Measurements from ENCODE around the gene IL36B. TPM values are rescaled to one million over a fixed set of nuclear protein-coding genes. Genes with fewer than 3 reads are reported as not detected.

The IL36B gene
- total RNA-seq, 6 experiments from 2014 or later = not detected

DNA sequence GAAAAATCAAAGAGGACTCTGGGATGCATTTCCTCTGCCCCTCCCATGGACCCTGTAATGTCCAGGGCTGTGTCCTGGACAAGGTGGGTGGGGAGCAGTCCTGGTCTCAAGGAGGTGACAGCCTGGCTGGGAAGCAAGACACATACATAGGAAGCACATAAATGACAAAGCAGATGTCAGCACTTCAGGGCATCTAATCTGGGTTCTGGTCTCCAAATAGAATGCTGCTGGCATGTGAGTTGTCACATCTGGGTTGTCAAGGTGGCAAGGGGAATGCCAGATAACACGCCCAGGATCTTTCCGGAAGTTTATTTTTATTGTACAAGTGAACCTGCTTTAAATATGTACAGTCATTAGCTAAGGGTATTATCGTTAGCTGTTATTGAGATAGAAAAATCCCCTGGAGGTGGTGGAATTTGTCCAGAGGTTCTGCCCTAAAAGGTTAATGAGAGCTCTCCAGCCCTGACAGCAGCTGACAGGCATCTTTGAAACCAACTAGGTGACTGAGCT is 20.7 kb upstream of the IL36B start:
- Histone ChIP-seq H3K4me3 (no peak overlapping the region), H3K36me3 (no peaks in the 10 kb centered on the region), H3K4me1 (peaks cover 0 to under 1% (median 0%) of the 10 kb centered on the region in 4 donors), H3K27me3 (no peaks in the 10 kb centered on the region), H3K9me3 (no peaks in the 10 kb centered on the region), H3K27ac (no peak overlapping the region)
- ATAC-seq (no peak), DNase-seq (no peak)
- TF ChIP-seq, protein P1, sequence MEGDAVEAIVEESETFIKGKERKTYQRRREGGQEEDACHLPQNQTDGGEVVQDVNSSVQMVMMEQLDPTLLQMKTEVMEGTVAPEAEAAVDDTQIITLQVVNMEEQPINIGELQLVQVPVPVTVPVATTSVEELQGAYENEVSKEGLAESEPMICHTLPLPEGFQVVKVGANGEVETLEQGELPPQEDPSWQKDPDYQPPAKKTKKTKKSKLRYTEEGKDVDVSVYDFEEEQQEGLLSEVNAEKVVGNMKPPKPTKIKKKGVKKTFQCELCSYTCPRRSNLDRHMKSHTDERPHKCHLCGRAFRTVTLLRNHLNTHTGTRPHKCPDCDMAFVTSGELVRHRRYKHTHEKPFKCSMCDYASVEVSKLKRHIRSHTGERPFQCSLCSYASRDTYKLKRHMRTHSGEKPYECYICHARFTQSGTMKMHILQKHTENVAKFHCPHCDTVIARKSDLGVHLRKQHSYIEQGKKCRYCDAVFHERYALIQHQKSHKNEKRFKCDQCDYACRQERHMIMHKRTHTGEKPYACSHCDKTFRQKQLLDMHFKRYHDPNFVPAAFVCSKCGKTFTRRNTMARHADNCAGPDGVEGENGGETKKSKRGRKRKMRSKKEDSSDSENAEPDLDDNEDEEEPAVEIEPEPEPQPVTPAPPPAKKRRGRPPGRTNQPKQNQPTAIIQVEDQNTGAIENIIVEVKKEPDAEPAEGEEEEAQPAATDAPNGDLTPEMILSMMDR (IDR thresholded peaks at IDR 0.05) = no peak
- no peak for TF ChIP-seq POLR2A (IDR thresholded peaks at IDR 0.05)
- WGBS (ENCODE audit: insufficient coverage, low coverage, low lambda C conversion rate, missing lambda C conversion rate) = 56% methylated on average over 3 of the region's 3 CpGs
- intact Hi-C loops (cut with DNase I) = no loop called here

- Histone ChIP-seq H3K4me3 (no peak overlapping the region), H3K4me1 (no peaks in the 10 kb centered on the region), H3K27me3 (no peaks in the 10 kb centered on the region), H3K27ac (no peak overlapping the region), H3K9me3 (no peaks in the 10 kb centered on the region), H3K36me3 (no peaks in the 10 kb centered on the region)
- WGBS (ENCODE audit: insufficient coverage, low coverage, low lambda C conversion rate, missing lambda C conversion rate) = no CpG with 5 or more reads among the region's 4 CpGs
- DNase-seq = no peak
- ATAC-seq = no peak
- TF ChIP-seq POLR2A (IDR thresholded peaks at IDR 0.05) = no peak
- TF ChIP-seq, protein P1 (IDR thresholded peaks at IDR 0.05) = no peak
- intact Hi-C loops (cut with DNase I) = no loop called here
Measured at GRCh38 chr2:113072584-113072983, 19.9 kb upstream of the IL36B start.

GRCh38 chr2:113070606-113070975 is 17.9 kb upstream of the IL36B start:
- ATAC-seq (no peak), DNase-seq (no peak)
- Histone ChIP-seq H3K4me3 (no peak overlapping the region), H3K9me3 (no peaks in the 10 kb centered on the region), H3K4me1 (no peaks in the 10 kb centered on the region), H3K36me3 (no peaks in the 10 kb centered on the region), H3K27ac (no peak overlapping the region), H3K27me3 (no peaks in the 10 kb centered on the region)
- intact Hi-C loops (cut with DNase I) = no loop called here
- TF ChIP-seq, protein P1 (IDR thresholded peaks at IDR 0.05) = no peak
- TF ChIP-seq POLR2A (IDR thresholded peaks at IDR 0.05) = no peak
- WGBS (ENCODE audit: insufficient coverage, low coverage, low lambda C conversion rate, missing lambda C conversion rate) = 75% methylated on average over 1 of the region's 1 CpG

DNA sequence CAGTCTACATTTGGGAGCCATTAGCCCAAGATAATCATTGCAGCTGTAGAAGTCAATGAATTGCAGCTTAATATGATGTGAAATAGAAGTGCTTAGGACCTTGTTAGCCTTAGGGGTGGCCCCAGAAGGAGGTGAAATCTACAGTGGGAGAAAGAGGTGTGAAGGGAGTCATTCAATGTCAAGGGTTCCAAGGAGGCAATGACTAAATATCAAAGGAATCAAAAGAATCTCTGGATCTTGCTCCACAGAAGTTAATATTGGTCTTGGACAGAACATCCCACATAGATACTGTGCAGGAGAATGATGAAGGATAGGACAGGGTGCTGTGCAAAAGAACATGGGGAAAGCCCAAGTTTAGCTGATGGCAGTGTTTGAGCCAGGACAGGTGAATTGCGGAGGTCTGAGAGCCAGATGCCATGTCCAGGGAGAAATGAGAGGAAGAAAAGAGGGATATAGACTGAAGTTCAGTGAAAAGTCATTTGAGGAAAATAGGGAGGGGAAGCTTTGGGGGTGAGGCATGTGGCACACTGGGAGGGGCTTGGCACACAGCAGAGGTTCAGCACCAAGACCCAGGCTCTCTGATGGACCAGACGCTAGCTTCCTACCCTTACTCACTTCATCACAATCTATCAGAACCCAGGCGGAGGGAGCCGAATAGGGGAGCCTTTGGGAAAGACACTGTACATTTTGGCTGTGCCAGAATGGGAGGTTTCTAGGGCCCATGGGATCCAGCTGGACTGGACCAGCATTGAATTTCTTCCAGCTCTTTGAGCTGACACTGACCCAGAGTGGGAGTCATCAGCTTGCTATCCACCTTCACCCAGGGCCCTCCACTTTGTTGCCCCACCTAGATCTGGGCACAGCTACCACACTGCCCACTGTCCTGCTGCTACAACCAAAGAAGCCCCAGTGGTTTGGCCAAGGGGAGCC is 17.3 kb upstream of the IL36B start:
- 100% methylated on average over 3 of the region's 4 CpGs for WGBS (ENCODE audit: insufficient coverage, low coverage, low lambda C conversion rate, missing lambda C conversion rate)

More for the DNA sequence above, 17.3 kb upstream of the IL36B start:
- Histone ChIP-seq H3K27me3 (no peaks in the 10 kb centered on the region), H3K9me3 (no peaks in the 10 kb centered on the region), H3K36me3 (no peaks in the 10 kb centered on the region), H3K4me1 (no peaks in the 10 kb centered on the region), H3K27ac (no peak overlapping the region), H3K4me3 (no peak overlapping the region)
- DNase-seq (no peak), ATAC-seq (no peak)
- no peak for TF ChIP-seq POLR2A (IDR thresholded peaks at IDR 0.05)
- TF ChIP-seq, protein P1 (IDR thresholded peaks at IDR 0.05) = no peak
- intact Hi-C loops (cut with DNase I) = no loop called here
